Thoracic aorta endothelial cell (primary cell): ENCODE data around the gene GCM1. TPM values are rescaled to one million over a fixed set of nuclear protein-coding genes. Genes with fewer than 3 reads are reported as not detected.

ENCODE experiments used
- small RNA-seq: library from RNA; depleted of rRNA; stranded (forward); fragments of <200 nt; gene quantifications from one replicate; pipeline ENCODE3, GENCODE V24; 2012
- total RNA-seq: library from RNA; depleted of rRNA; stranded (reverse); fragments of >200 nt; gene quantifications from 2 replicates; pipeline ENCODE4 v1.2.3, GENCODE V29; 2012

GCM1 gene
- not detected in 2 replicates for total RNA-seq

GRCh38 chr6:53148684-53149083, at the start of gene GCM1:
GCM1 (minus strand) TSS chr6:53148841; CDS start chr6:53145632, 3,209 bp downstream.

Small RNA genes lying within 50 kb of the gene (small RNA-seq; reads per million reads assigned to genes)
- not detected for gene RN7SL244P
- not detected for gene RNU6-464P

Other genes with a start within 250 kb of the GCM1 start
- not detected in 2 replicates for gene GSTA3, start 239.1 kb downstream of the GCM1 start, total RNA-seq
- 23.3 and 24.7 TPM in 2 replicates for gene GSTA4, start 153.6 kb downstream of the GCM1 start, total RNA-seq
- 12.9 and 16.4 TPM in 2 replicates for gene CILK1, start 87.0 kb downstream of the GCM1 start, total RNA-seq
- 42.4 and 44.5 TPM in 2 replicates for gene FBXO9, start 83.4 kb downstream of the GCM1 start, total RNA-seq
- 125 and 153 TPM in 2 replicates for gene ELOVL5, start 200.1 kb upstream of the GCM1 start, total RNA-seq